ENCODE data around the gene MIDN.

MIDN gene

GRCh38 chr19:1260749-1261537 lies 12.6 kb downstream of the MIDN start:
- TF ChIP-seq, protein P1, sequence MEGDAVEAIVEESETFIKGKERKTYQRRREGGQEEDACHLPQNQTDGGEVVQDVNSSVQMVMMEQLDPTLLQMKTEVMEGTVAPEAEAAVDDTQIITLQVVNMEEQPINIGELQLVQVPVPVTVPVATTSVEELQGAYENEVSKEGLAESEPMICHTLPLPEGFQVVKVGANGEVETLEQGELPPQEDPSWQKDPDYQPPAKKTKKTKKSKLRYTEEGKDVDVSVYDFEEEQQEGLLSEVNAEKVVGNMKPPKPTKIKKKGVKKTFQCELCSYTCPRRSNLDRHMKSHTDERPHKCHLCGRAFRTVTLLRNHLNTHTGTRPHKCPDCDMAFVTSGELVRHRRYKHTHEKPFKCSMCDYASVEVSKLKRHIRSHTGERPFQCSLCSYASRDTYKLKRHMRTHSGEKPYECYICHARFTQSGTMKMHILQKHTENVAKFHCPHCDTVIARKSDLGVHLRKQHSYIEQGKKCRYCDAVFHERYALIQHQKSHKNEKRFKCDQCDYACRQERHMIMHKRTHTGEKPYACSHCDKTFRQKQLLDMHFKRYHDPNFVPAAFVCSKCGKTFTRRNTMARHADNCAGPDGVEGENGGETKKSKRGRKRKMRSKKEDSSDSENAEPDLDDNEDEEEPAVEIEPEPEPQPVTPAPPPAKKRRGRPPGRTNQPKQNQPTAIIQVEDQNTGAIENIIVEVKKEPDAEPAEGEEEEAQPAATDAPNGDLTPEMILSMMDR (IDR thresholded peaks at IDR 0.05; ENCODE audit: extremely low read depth, missing control alignments): no peak
- peak; percentile 98 for DNase-seq (ENCODE audit: low spot score)

DNA sequence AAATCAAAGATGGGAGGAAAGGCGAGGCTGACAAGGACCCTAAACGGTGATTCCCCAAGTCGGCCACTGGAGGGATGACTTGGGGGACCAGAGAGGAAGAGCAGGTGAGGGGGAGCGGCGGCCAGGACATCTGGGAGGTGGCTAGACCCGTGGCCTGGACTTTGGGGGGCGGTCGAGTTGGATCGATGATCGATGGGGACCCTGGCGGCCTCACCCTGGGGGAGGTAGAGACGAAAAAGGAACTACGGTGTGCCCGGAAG lies 13.1 kb downstream of the MIDN start:
- DNase-seq (ENCODE audit: low spot score): no peak
- TF ChIP-seq, protein P1 (IDR thresholded peaks at IDR 0.05; ENCODE audit: extremely low read depth, missing control alignments): no peak

DNA sequence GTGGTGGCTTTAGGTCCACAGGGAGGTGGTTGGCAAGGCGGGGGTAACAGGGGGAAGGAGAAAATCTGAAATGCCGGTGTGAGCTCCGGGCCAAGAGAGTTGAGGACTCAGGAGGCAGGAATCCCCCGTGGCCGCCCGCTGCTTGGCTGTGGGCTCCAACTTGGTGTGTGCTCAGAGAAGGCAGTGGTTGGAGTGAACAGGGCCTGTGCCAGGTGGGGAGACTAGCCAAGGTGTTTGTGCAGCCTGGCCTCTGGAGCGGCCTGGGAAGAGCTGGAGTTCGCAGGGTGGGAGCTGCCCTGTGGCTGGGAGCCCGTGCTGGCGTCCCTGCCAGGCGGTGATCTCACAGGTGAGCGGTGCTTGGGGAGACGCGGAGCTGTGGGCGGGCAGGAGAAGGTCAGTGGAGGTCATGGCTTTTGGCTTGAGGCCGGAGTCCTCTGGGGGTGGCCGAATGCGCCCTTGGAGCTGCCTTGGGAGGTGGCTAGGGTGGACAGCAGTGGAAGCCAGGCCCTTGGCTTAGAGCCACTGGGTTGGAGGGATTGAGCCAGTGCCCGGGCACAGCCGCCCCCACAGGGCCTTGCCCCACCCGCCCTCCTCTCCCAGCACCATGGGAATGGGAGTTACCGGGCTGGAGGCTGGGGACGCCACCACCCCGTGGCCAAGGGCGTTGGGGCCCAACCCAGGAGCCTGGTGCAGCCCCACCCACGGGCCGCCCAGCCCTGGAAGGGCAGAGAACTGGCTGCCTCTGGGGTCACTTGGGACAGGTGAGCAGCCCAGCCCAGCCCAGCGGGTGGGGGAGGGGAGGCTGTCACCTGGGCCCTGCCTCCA lies 13.6 kb downstream of the MIDN start:
- DNase-seq (ENCODE audit: low spot score): no peak
- TF ChIP-seq, protein P1 (IDR thresholded peaks at IDR 0.05; ENCODE audit: extremely low read depth, missing control alignments): no peak

DNA sequence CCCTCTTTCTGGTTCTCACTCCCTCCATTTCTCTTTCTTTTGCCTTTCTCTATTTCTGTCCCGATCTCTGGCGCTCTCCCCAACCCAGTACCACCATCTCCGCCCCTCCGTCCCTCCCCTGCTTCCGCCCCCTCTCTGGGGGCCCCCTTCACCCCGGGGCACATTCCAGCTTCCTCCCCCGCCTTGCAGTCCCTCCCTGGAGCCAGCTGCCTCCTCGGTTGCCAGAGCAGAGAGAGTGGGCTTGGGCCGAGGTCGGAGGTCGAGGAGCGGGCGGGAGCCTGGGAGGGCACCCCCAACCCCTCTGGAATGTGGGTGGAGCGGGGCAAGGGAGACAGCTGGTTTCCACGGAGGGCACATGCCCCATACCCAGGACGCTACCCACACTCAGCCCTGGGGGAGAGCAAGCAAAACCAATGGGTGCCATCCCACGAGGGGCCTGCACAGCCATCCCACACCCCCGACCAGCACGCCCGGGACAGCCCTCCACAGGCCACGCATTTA lies 14.3 kb downstream of the MIDN start:
- no peak for DNase-seq (ENCODE audit: low spot score)
- TF ChIP-seq, protein P1 (IDR thresholded peaks at IDR 0.05; ENCODE audit: extremely low read depth, missing control alignments): no peak

DNA sequence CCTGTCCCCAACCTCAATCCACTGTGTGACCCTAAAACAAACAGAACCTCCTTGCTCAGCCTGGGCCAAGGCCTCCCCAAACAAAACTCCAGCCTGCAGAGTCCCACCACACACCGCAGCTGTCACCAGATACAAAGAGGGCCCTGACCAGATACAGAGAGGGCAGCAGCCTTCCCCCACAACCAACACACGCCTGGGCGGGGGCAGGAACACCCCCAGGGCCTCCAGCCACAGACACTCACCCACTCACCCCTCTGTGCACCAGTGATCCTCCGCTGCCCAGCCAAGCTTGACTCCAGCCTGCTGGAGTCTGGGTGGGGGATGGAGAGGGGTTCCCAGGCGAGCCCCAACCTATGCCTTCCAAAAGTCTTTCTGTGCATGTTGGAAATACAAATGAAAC lies 14.8 kb downstream of the MIDN start:
- TF ChIP-seq, protein P1 (IDR thresholded peaks at IDR 0.05; ENCODE audit: extremely low read depth, missing control alignments): no peak
- DNase-seq (ENCODE audit: low spot score): no peak

GRCh38 chr19:1264801-1265614 lies 16.6 kb downstream of the MIDN start:
- no peak for DNase-seq (ENCODE audit: low spot score)
- TF ChIP-seq, protein P1 (IDR thresholded peaks at IDR 0.05; ENCODE audit: extremely low read depth, missing control alignments): no peak
